Type B pancreatic cell (in vitro differentiated cells): Measurements from ENCODE around the gene SYNE2. TPM values are rescaled to one million over a fixed set of nuclear protein-coding genes. Genes with fewer than 3 reads are reported as not detected.

Experiments
- DNase-seq: peaks from one replicate; pipeline ENCODE4 v3.0.0; 2021; ENCODE audit warnings: mixed read lengths; ENCODE audit not compliant: unreplicated experiment; ENCODE audit errors: extremely low spot score
- H3K27ac Mint-ChIP-seq: 2 replicates; pipeline ENCODE4 v1.8.0; 2021; ENCODE audit warnings: mild to moderate bottlenecking, mixed read lengths
- H3K27me3 Mint-ChIP-seq: 2 replicates; pipeline ENCODE4 v1.8.0; 2021; ENCODE audit warnings: mixed read lengths
- H3K36me3 Mint-ChIP-seq: 2 replicates; pipeline ENCODE4 v1.8.0; 2021; ENCODE audit warnings: mixed read lengths
- H3K4me1 Mint-ChIP-seq: one replicate; pipeline ENCODE4 v1.8.0; 2021; ENCODE audit warnings: mixed read lengths; ENCODE audit not compliant: unreplicated experiment
- H3K4me3 Mint-ChIP-seq: 2 replicates; pipeline ENCODE4 v1.8.0; 2021; ENCODE audit warnings: mild to moderate bottlenecking, mixed read lengths
- H3K9me3 Mint-ChIP-seq: 2 replicates; pipeline ENCODE4 v1.8.0; 2021; ENCODE audit warnings: mixed read lengths
- total RNA-seq: library from RNA; stranded (reverse); gene quantifications from 2 replicates; pipeline ENCODE4 v1.2.1, GENCODE V29; 2021; ENCODE audit warnings: low replicate concordance
- TF ChIP-seq, protein P1 (sequence below): fragments of 200-600 bp; sonication (generic); conservative IDR thresholded peaks from 2 replicates; pipeline ENCODE4 v1.5.0; 2021; ENCODE audit warnings: antibody characterized with exemption, mild to moderate bottlenecking

SYNE2 gene
- total RNA-seq, 1 donor from 2014 or later = 75.1 TPM

DNA sequence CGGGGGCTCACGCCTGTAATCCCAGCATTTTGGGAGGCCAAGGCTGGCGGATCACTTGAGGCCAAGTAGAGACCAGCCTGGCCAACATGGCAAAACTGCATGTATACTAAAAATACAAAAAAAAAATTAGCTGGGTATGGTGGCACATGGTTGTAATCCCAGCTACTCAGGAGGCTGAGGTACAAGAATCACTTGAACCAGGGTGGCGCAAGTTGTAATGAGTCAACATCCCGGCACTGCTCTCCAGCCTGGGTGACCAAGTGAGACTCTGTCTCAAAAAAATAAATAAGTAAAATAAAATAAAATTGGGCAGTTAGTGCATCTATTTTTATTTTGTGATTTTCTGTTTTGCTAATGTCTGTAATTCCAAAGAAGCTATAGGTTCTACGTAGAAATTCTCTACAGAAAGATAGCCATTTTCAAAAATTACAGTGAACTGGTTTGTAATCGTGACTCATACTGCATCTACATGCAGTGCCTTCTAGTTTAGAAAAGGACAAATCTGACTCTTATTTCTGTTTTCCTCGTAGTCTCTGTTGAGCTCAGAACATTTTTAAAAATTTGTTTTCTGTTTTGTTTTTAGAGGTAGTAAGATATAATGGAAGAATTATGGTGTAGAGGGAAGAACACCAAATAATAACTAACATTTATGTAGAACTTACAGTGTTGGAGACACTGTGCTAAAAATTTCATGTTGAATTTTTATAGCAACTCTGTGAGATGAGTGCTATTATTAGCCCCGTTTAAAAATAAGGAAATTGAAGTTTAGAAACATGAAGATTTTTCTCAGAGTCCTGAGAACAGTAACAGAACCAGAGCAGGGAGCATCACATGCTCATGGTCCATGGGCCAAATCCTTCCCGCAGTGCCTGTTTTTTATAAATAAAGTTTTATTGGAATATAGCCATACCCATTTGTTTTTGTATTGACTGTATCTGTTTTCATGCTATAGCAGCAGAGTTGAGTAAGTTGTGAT is 201.2 kb downstream of the SYNE2 start:
- Mint-ChIP-seq H3K9me3 (peaks cover 4% of the 10 kb centered on the region), H3K27ac (no peak overlapping the region), H3K27me3 (no peaks in the 10 kb centered on the region), H3K4me3 (no peak overlapping the region), H3K36me3 (peaks cover 34% of the 10 kb centered on the region), H3K4me1 (no peaks in the 10 kb centered on the region)
- TF ChIP-seq, protein P1, sequence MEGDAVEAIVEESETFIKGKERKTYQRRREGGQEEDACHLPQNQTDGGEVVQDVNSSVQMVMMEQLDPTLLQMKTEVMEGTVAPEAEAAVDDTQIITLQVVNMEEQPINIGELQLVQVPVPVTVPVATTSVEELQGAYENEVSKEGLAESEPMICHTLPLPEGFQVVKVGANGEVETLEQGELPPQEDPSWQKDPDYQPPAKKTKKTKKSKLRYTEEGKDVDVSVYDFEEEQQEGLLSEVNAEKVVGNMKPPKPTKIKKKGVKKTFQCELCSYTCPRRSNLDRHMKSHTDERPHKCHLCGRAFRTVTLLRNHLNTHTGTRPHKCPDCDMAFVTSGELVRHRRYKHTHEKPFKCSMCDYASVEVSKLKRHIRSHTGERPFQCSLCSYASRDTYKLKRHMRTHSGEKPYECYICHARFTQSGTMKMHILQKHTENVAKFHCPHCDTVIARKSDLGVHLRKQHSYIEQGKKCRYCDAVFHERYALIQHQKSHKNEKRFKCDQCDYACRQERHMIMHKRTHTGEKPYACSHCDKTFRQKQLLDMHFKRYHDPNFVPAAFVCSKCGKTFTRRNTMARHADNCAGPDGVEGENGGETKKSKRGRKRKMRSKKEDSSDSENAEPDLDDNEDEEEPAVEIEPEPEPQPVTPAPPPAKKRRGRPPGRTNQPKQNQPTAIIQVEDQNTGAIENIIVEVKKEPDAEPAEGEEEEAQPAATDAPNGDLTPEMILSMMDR = no peak
- DNase-seq = no peak

DNA sequence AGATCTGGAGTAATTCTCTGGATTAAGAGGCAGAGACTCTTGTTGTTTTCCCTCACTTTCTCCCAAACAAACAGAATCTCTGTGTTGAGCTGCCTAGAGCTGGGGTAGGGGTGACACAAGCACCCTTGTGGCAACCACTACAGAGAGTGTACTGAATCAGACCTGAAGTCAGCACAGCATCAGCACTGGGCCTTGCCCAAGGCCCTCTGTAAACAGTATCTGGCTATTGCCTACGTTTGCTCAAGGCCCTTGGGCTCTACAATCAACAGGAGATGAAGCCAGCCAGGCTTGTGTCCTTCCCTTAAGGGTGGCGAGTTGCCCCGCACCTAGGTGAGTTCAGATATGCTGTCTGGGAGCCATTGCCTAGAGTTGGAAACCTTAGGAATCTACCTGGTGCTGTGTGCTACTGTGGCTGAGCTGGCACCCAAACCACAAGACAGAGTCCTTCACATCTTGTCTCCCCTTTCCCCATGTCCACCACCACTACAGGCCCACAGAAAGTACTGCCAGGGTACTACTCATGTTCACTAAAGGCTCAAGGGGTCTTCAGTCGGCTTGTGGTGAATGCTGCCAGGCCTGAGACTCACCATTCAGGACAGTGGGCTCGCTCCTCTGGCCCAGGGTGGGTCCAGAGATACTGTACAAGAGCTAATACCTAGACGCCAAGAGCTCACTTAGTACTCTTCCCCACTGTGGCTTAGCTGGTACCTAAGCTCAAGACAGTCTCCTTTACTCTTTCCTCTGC is 206.8 kb downstream of the SYNE2 start:
- H3K27ac Mint-ChIP-seq = peak overlapping the region; percentile 82
- H3K4me1 Mint-ChIP-seq = peaks cover 7% of the 10 kb centered on the region
- H3K9me3 Mint-ChIP-seq = peaks cover 4% of the 10 kb centered on the region

DNA sequence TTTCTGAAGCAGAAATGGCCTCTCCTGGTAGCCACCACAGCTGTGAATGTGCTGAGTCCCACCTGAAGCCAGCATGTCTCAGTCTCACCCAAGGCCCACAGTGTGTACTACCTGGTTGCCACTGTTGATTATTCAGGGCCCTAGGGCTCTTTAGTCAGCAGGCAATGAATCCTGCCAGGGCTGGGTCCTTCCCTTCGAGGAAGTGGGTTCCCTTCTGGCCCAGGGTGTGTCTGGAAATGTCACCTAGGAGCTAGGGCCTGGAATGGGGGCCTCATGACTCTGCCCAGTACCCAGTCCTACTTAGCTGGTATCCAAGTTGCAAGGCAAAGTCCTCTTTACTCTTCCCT is 207.4 kb downstream of the SYNE2 start:
- no peaks in the 10 kb centered on the region for H3K27me3 Mint-ChIP-seq
- no peak overlapping the region for H3K4me3 Mint-ChIP-seq
- TF ChIP-seq, protein P1 = no peak
- no peak for DNase-seq
- peaks cover 24% of the 10 kb centered on the region for H3K36me3 Mint-ChIP-seq
- peaks cover 4% of the 10 kb centered on the region for H3K9me3 Mint-ChIP-seq
- peak overlapping the region; percentile 82 for H3K27ac Mint-ChIP-seq
- peaks cover 7% of the 10 kb centered on the region for H3K4me1 Mint-ChIP-seq

More for the DNA sequence above, 206.8 kb downstream of the SYNE2 start:
- no peaks in the 10 kb centered on the region for H3K27me3 Mint-ChIP-seq
- no peak for DNase-seq
- H3K4me3 Mint-ChIP-seq = no peak overlapping the region
- TF ChIP-seq, protein P1 = no peak
- peaks cover 27% of the 10 kb centered on the region for H3K36me3 Mint-ChIP-seq

DNA sequence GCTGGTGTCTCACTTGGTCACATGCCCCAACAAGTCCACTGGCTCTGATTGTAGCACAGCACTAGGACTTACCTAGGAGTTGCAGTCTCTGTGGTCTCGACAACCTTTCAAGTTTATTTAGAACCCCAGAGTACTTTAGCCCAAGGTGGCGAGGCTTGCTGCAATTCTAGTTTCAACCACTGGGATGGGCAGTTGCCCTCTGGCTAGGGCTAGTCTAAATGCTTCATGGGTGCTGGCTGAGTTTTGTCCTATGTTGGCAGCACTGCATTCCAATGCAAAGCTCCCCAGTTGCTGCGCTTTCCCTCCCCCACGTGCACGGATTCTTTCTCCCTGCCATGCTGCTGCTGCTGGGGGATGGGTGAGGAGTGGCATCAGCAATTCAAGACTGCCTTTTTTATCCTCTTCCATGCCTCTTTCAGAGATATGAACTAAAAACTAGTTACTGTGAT is 207.9 kb downstream of the SYNE2 start:
- Mint-ChIP-seq H3K4me1 (peaks cover 7% of the 10 kb centered on the region), H3K27ac (peak overlapping the region; percentile 82), H3K36me3 (peaks cover 24% of the 10 kb centered on the region), H3K4me3 (peak overlapping the region; percentile 50), H3K27me3 (no peaks in the 10 kb centered on the region), H3K9me3 (peaks cover 4% of the 10 kb centered on the region)
- TF ChIP-seq, protein P1 = peak; percentile 71
- no peak for DNase-seq

DNA sequence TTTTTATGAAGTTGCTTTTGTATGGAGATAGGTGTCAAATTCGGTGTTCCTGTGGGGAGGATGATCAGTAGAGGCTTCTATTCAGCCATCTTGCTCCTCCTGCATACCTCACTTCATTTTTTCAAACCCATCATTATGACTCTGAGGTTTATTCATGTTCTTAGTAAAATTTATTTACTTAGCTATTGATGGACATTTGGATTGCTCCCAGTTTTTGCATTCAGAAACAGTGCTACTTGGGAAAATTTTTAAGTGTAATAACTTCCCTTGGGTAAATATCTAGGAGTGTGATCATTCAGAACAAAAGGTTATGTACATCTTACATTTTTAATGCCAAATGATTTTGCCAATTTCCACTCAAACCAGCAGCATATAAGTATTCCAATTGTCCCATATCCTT is 208.3 kb downstream of the SYNE2 start:
- Mint-ChIP-seq H3K4me3 (peak overlapping the region; percentile 50), H3K36me3 (peaks cover 24% of the 10 kb centered on the region), H3K27me3 (no peaks in the 10 kb centered on the region), H3K27ac (peak overlapping the region; percentile 82), H3K4me1 (peaks cover 7% of the 10 kb centered on the region), H3K9me3 (peaks cover 4% of the 10 kb centered on the region)
- TF ChIP-seq, protein P1 = no peak
- no peak for DNase-seq
